A673 (cell line): ENCODE measurements around the gene RAB26.
"Not testable (repeated sequence)": the region's sequence is repeated elsewhere in the genome, so short reads cannot be mapped to it uniquely, and the experiment has no call there.

ENCODE experiments used
- EZH2 ChIP-seq: fragments of 200-600 bp; sonication (generic); IDR thresholded peaks from 2 replicates; pipeline ENCODE4 v1.6.1; 2017; ENCODE audit warnings: borderline replicate concordance, low read depth, mild to moderate bottlenecking, mixed read lengths, antibody characterized with exemption, low read length; ENCODE audit not compliant: poor library complexity, severe bottlenecking
- TF ChIP-seq, protein P1 (sequence below): fragments of 300-800, 200-600 bp; sonication (generic); conservative IDR thresholded peaks from 2 replicates; pipeline ENCODE4 v1.5.1; 2017; ENCODE audit warnings: low read depth, mild to moderate bottlenecking, antibody characterized with exemption, low read length, moderate library complexity, mixed read lengths

GRCh38 chr16:2111009-2111353 lies 37.4 kb upstream of the RAB26 start:
- TF ChIP-seq, protein P1, sequence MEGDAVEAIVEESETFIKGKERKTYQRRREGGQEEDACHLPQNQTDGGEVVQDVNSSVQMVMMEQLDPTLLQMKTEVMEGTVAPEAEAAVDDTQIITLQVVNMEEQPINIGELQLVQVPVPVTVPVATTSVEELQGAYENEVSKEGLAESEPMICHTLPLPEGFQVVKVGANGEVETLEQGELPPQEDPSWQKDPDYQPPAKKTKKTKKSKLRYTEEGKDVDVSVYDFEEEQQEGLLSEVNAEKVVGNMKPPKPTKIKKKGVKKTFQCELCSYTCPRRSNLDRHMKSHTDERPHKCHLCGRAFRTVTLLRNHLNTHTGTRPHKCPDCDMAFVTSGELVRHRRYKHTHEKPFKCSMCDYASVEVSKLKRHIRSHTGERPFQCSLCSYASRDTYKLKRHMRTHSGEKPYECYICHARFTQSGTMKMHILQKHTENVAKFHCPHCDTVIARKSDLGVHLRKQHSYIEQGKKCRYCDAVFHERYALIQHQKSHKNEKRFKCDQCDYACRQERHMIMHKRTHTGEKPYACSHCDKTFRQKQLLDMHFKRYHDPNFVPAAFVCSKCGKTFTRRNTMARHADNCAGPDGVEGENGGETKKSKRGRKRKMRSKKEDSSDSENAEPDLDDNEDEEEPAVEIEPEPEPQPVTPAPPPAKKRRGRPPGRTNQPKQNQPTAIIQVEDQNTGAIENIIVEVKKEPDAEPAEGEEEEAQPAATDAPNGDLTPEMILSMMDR, result not testable (repeated sequence)
- TF ChIP-seq EZH2, result not testable (repeated sequence)
